ENCODE measurements around the gene RBBP8NL. TPM values are rescaled to one million over a fixed set of nuclear protein-coding genes. Genes with fewer than 3 reads are reported as not detected.

Gene RBBP8NL
- polyA plus RNA-seq, 1 experiment = not detected

- no peak for TF ChIP-seq CTCF (IDR thresholded peaks at IDR 0.05; ENCODE audit: low read depth, low read length)
- Histone ChIP-seq H3K27ac (ENCODE audit: low read depth, low read length) (no peak overlapping the region), H3K27me3 (ENCODE audit: control insufficient read depth, insufficient read depth, low read length) (peaks cover 29% of the 10 kb centered on the region), H3K9me3 (ENCODE audit: control insufficient read depth, insufficient read depth, low read length) (no peaks in the 10 kb centered on the region; the same call in 1 of the 2 replicates), H3K4me3 (ENCODE audit: low read depth, low read length) (no peak overlapping the region)
- ChIA-PET POLR2A (no interaction called here), CTCF (no interaction called here)
- DNase-seq (ENCODE audit: low read depth, low spot score) = no peak
These were observed 14.7 kb upstream of the RBBP8NL start for GRCh38 chr20:62441987-62442539.

- POLR2A ChIA-PET = no interaction called here
- H3K27ac ChIP-seq (ENCODE audit: low read depth, low read length) = no peak overlapping the region
- peaks cover 50% of the 10 kb centered on the region for H3K27me3 ChIP-seq (ENCODE audit: control insufficient read depth, insufficient read depth, low read length)
- no peak for TF ChIP-seq CTCF (IDR thresholded peaks at IDR 0.05; ENCODE audit: low read depth, low read length)
- no peak overlapping the region for H3K4me3 ChIP-seq (ENCODE audit: low read depth, low read length)
- H3K9me3 ChIP-seq (ENCODE audit: control insufficient read depth, insufficient read depth, low read length) = peaks cover 6% of the 10 kb centered on the region; the same call in 1 of the 2 replicates
- DNase-seq (ENCODE audit: low read depth, low spot score) = no peak
- CTCF ChIA-PET = no interaction called here
These were observed 11.9 kb upstream of the RBBP8NL start for GRCh38 chr20:62439218-62439617.

- peaks cover 63% of the 10 kb centered on the region for H3K27me3 ChIP-seq (ENCODE audit: control insufficient read depth, insufficient read depth, low read length)
- CTCF ChIA-PET = no interaction called here
- no peak for DNase-seq (ENCODE audit: low read depth, low spot score)
- H3K27ac ChIP-seq (ENCODE audit: low read depth, low read length) = no peak overlapping the region
- POLR2A ChIA-PET = no interaction called here
- peaks cover 6% of the 10 kb centered on the region; the same call in 1 of the 2 replicates for H3K9me3 ChIP-seq (ENCODE audit: control insufficient read depth, insufficient read depth, low read length)
- no peak for TF ChIP-seq CTCF (IDR thresholded peaks at IDR 0.05; ENCODE audit: low read depth, low read length)
- no peak overlapping the region for H3K4me3 ChIP-seq (ENCODE audit: low read depth, low read length)
These were observed 10.6 kb upstream of the RBBP8NL start for GRCh38 chr20:62437927-62438326.

GRCh38 chr20:62437496-62437895 is 10.2 kb upstream of the RBBP8NL start:
- no peak overlapping the region for H3K4me3 ChIP-seq (ENCODE audit: low read depth, low read length)
- CTCF ChIA-PET = no interaction called here
- H3K27me3 ChIP-seq (ENCODE audit: control insufficient read depth, insufficient read depth, low read length) = peaks cover 66% of the 10 kb centered on the region
- H3K27ac ChIP-seq (ENCODE audit: low read depth, low read length) = no peak overlapping the region
- H3K9me3 ChIP-seq (ENCODE audit: control insufficient read depth, insufficient read depth, low read length) = peaks cover 6% of the 10 kb centered on the region; the same call in 1 of the 2 replicates
- DNase-seq (ENCODE audit: low read depth, low spot score) = no peak
- no peak for TF ChIP-seq CTCF (IDR thresholded peaks at IDR 0.05; ENCODE audit: low read depth, low read length)
- POLR2A ChIA-PET = no interaction called here

- H3K27ac ChIP-seq (ENCODE audit: low read depth, low read length) = no peak overlapping the region
- ChIA-PET POLR2A (no interaction called here), CTCF (no interaction called here)
- no peak for TF ChIP-seq CTCF (IDR thresholded peaks at IDR 0.05; ENCODE audit: low read depth, low read length)
- no peak overlapping the region for H3K4me3 ChIP-seq (ENCODE audit: low read depth, low read length)
- peaks cover 6% of the 10 kb centered on the region; the same call in 1 of the 2 replicates for H3K9me3 ChIP-seq (ENCODE audit: control insufficient read depth, insufficient read depth, low read length)
- peaks cover 69% of the 10 kb centered on the region for H3K27me3 ChIP-seq (ENCODE audit: control insufficient read depth, insufficient read depth, low read length)
- DNase-seq (ENCODE audit: low read depth, low spot score) = no peak
These were observed 9.4 kb upstream of the RBBP8NL start for GRCh38 chr20:62436692-62437091.

Data from AG04450 (cell line).